Endothelial cell of umbilical vein (primary cell): Measurements from ENCODE around the gene GDA. TPM values are rescaled to one million over a fixed set of nuclear protein-coding genes. Genes with fewer than 3 reads are reported as not detected.
"Not testable (repeated sequence)": the region's sequence is repeated elsewhere in the genome, so short reads cannot be mapped to it uniquely, and the experiment has no call there.

Experiments
- BruUV-seq: library from RNA; stranded (reverse); fragments of 400-500 nt; replicated peaks from 2 replicates; lab custom pipeline; 2021; lab: Mats Ljungman, UMichigan
- CTCF ChIA-PET: fragments of 300-600, 350-600 bp; sonication (Branson Sonifier 250); formaldehyde crosslinking; loops from one replicate; lab custom pipeline; 2021; ENCODE audit warnings: antibody characterized with exemption, inconsistent platforms; lab: Charles Lee
- POLR2A ChIA-PET: fragments of 300-600, 350-600 bp; sonication (Branson Sonifier 250); formaldehyde crosslinking; loops from one replicate; lab custom pipeline; 2021; ENCODE audit warnings: antibody characterized with exemption, inconsistent platforms; lab: Charles Lee
- DNase-seq: peaks from one replicate; pipeline ENCODE4 v3.0.0-alpha.2; 2011; ENCODE audit warnings: low read depth, low spot score
- FAIRE-seq: peaks from 2 replicates; lab custom pipeline; 2011; peaks lifted over from hg19 to GRCh38; lab: Jason Lieb, UNC
- H2AFZ ChIP-seq: 2 replicates; pipeline ENCODE4 v1.6.0; 2012; ENCODE audit warnings: low read depth, low read length, control low read depth, inconsistent platforms
- H3K27ac ChIP-seq: 2 replicates; pipeline ENCODE4 v1.5.1; 2011; ENCODE audit warnings: low read depth, mild to moderate bottlenecking, control low read depth, low read length, moderate library complexity; ENCODE audit not compliant: insufficient read depth
- H3K27me3 ChIP-seq, 2 experiments: 2 replicates each; pipeline versions ENCODE4 v1.6.0 to v1.6.1; 2011; ENCODE audit warnings: low read length in 2 of 2, mixed read lengths in 1 of 2; ENCODE audit not compliant: control insufficient read depth in 2 of 2, insufficient read depth in 2 of 2
- H3K36me3 ChIP-seq, 2 experiments: 2 replicates in 1 of 2; 3 replicates in 1 of 2; pipeline ENCODE4 v1.5.1; 2011; ENCODE audit warnings: low read length in 2 of 2, mild to moderate bottlenecking in 1 of 2, moderate library complexity in 1 of 2; ENCODE audit not compliant: control insufficient read depth in 2 of 2, insufficient read depth in 2 of 2; ENCODE audit errors: extremely low read depth in 1 of 2
- H3K4me1 ChIP-seq: 3 replicates; pipeline ENCODE4 v1.5.1; 2011; ENCODE audit warnings: mild to moderate bottlenecking, low read length; ENCODE audit not compliant: control insufficient read depth, insufficient read depth; ENCODE audit errors: extremely low read depth
- H3K4me2 ChIP-seq: 2 replicates; pipeline ENCODE4 v1.6.1; 2011; ENCODE audit warnings: low read length, control low read depth, mixed read lengths; ENCODE audit not compliant: insufficient read depth
- H3K4me3 ChIP-seq, 3 experiments: fragments of 200-600 bp in 1 of 3; sonication (generic), shearing (Covaris generic) in 1 of 3; replicated peaks in 1 of 3; 2 replicates each; pipeline ENCODE4 v1.5.1; 2011 to 2016; ENCODE audit warnings: control low read depth in 3 of 3, low read length in 3 of 3, mild to moderate bottlenecking in 2 of 3, inconsistent platforms in 1 of 3, low read depth in 1 of 3, moderate library complexity in 1 of 3; ENCODE audit not compliant: insufficient read depth in 1 of 3
- H3K79me2 ChIP-seq: 2 replicates; pipeline ENCODE4 v1.6.0; 2012; ENCODE audit warnings: low read length, inconsistent platforms; ENCODE audit not compliant: control insufficient read depth, insufficient read depth
- H3K9ac ChIP-seq: replicated peaks from 2 replicates; pipeline ENCODE3; 2011; ENCODE audit warnings: low read length, control low read depth; ENCODE audit not compliant: insufficient read depth; ENCODE audit errors: extremely low read depth
- H3K9me1 ChIP-seq: replicated peaks from 3 replicates; pipeline ENCODE4 v1.6.0; 2011; ENCODE audit warnings: mild to moderate bottlenecking, low read length; ENCODE audit not compliant: control insufficient read depth, insufficient read depth; ENCODE audit errors: extremely low read depth
- H3K9me3 ChIP-seq: replicated peaks from 2 replicates; pipeline ENCODE4 v1.5.1; 2012; ENCODE audit warnings: low read length, inconsistent platforms; ENCODE audit not compliant: control insufficient read depth, insufficient read depth
- H4K20me1 ChIP-seq: replicated peaks from 2 replicates; pipeline ENCODE3; 2011; ENCODE audit warnings: mild to moderate bottlenecking, low read length; ENCODE audit not compliant: control insufficient read depth, insufficient read depth; ENCODE audit errors: extremely low read depth
- EZH2 ChIP-seq: IDR thresholded peaks from 2 replicates; pipeline ENCODE4 v1.6.1; 2012; ENCODE audit warnings: borderline replicate concordance, low read depth, mild to moderate bottlenecking, moderate library complexity, low read length, inconsistent platforms; ENCODE audit not compliant: severe bottlenecking
- FOS ChIP-seq: IDR thresholded peaks from 2 replicates; pipeline ENCODE4 v1.6.1; 2011; ENCODE audit warnings: mild to moderate bottlenecking, low read length, moderate library complexity, borderline replicate concordance; ENCODE audit not compliant: insufficient read depth
- GATA2 ChIP-seq: IDR thresholded peaks from 2 replicates; pipeline ENCODE4 v1.7.0; 2011; ENCODE audit warnings: low read depth, mild to moderate bottlenecking, moderate library complexity, mixed read lengths, low read length; ENCODE audit not compliant: insufficient read length, insufficient read depth
- JUN ChIP-seq: IDR thresholded peaks from 2 replicates; pipeline ENCODE4 v1.6.1; 2011; ENCODE audit warnings: borderline replicate concordance, low read depth; ENCODE audit not compliant: insufficient read length, insufficient read depth
- MYC ChIP-seq: IDR thresholded peaks from one replicate; pipeline ENCODE4 v1.6.1; 2011; ENCODE audit warnings: mild to moderate bottlenecking, low read depth, low read length
- POLR2A ChIP-seq: IDR thresholded peaks from 2 replicates; pipeline ENCODE4 v1.6.1; 2012; ENCODE audit warnings: low read depth, mild to moderate bottlenecking, control low read depth, low read length
- POLR2AphosphoS5 ChIP-seq: IDR thresholded peaks from 2 replicates; pipeline ENCODE4 v1.6.1; 2012; ENCODE audit warnings: low read depth, mild to moderate bottlenecking, control low read depth, low read length, moderate library complexity; ENCODE audit not compliant: insufficient read depth
- dilution Hi-C: fragments of 300-500 bp; cut with MboI; formaldehyde crosslinking; loops from one replicate; pipeline ENCODE4 v1.15.0; 2019; ENCODE audit warnings: low sequenced_read_pairs; ENCODE audit not compliant: extremely low pct_ligation_motif_present
- intact Hi-C: fragments of 100-400 bp; cut with micrococcal nuclease; formaldehyde crosslinking; loops from one replicate; pipeline ENCODE4 v1.10.0; 2022
- polyA plus RNA-seq, 4 experiments: library from polyadenylated mRNA; depleted of rRNA in 3 of 4; stranded (reverse) in 3 of 4; unstranded in 1 of 4; fragments of >200 nt; gene quantifications; 2 replicates each; pipeline versions ENCODE4 v1.2.1 to v1.2.3, GENCODE V29; 2011 to 2012; ENCODE audit warnings: missing spikeins in 1 of 4
- total RNA-seq: library from RNA; stranded (reverse); gene quantifications from 2 replicates; pipeline ENCODE4 v1.2.3, GENCODE V29; 2021
- TF ChIP-seq, protein P1 (sequence below), 2 donors: IDR thresholded peaks; 1 replicate in 1 of 2; 2 replicates in 1 of 2; pipeline ENCODE4 v1.5.1; 2011; ENCODE audit warnings: low read length in 2 of 2, mild to moderate bottlenecking in 2 of 2, moderate library complexity in 2 of 2, control low read depth in 1 of 2, inconsistent platforms in 1 of 2, low read depth in 1 of 2; ENCODE audit not compliant: insufficient read depth in 1 of 2; ENCODE audit errors: extremely low read depth in 1 of 2
- TF ChIP-seq, protein P2 (sequence below): IDR thresholded peaks from 2 replicates; pipeline ENCODE4 v1.6.1; 2011; ENCODE audit not compliant: insufficient read depth, insufficient read length

Gene GDA
- total and polyA plus RNA-seq, 2 donors (not counting 3 experiments of a cell fraction or from before 2014, with no cell fraction given): not detected

DNA sequence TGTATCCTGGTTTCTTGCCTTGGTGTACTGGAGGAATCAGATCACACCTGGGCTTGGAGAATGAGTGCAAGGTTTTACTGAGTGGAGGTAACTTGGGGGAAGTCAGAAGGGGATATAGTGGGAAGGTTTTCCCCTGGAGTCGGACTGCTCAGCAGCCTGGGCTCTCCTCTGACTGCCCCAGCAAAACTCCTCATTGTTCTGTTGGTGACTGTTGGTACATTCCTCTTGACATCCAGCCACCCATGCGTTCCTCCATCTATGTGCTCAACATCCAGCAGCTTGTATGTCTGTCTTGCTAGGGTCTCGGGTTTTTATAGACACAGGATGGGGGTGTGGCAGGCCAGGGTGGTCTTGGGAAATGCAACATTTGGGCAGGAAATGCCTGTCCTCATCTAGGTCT is 119.7 kb downstream of the GDA start:
- POLR2A ChIA-PET: no interaction called here
- Histone ChIP-seq H3K4me2 (no peak overlapping the region), H3K4me1 (no peaks in the 10 kb centered on the region), H3K9ac (no peak overlapping the region), H3K79me2 (no peaks in the 10 kb centered on the region), H3K9me3 (no peaks in the 10 kb centered on the region), H3K27ac (no peak overlapping the region), H3K36me3 (no peaks in the 10 kb centered on the region), H4K20me1 (no peaks in the 10 kb centered on the region), H3K4me3 (no peak overlapping the region), H2AFZ (no peak overlapping the region), H3K9me1 (no peaks in the 10 kb centered on the region), H3K27me3 (peaks cover 2% of the 10 kb centered on the region in 2 experiments)
- CTCF ChIA-PET: interaction anchor here (1.3 to 1.8 kb wide), 2 partner anchors 12 to 230 kb away, joined by 3 to 6 read pairs; no protein-coding TSS in a partner anchor
- no peak for FAIRE-seq
- no peak for TF ChIP-seq FOS
- TF ChIP-seq MYC: no peak
- no peak for TF ChIP-seq JUN
- no peak for TF ChIP-seq GATA2
- TF ChIP-seq POLR2A: no peak
- TF ChIP-seq, protein P1, sequence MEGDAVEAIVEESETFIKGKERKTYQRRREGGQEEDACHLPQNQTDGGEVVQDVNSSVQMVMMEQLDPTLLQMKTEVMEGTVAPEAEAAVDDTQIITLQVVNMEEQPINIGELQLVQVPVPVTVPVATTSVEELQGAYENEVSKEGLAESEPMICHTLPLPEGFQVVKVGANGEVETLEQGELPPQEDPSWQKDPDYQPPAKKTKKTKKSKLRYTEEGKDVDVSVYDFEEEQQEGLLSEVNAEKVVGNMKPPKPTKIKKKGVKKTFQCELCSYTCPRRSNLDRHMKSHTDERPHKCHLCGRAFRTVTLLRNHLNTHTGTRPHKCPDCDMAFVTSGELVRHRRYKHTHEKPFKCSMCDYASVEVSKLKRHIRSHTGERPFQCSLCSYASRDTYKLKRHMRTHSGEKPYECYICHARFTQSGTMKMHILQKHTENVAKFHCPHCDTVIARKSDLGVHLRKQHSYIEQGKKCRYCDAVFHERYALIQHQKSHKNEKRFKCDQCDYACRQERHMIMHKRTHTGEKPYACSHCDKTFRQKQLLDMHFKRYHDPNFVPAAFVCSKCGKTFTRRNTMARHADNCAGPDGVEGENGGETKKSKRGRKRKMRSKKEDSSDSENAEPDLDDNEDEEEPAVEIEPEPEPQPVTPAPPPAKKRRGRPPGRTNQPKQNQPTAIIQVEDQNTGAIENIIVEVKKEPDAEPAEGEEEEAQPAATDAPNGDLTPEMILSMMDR (IDR thresholded peaks at IDR 0.05; ENCODE audit: extremely low read depth in 1 of 2, insufficient read depth in 1 of 2, low read depth in 1 of 2, low read length in 2 of 2): no peak
- TF ChIP-seq, protein P2, sequence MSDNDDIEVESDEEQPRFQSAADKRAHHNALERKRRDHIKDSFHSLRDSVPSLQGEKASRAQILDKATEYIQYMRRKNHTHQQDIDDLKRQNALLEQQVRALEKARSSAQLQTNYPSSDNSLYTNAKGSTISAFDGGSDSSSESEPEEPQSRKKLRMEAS: no peak
- no peak for TF ChIP-seq EZH2
- TF ChIP-seq POLR2AphosphoS5: no peak
- BruUV-seq: no TSS peak
- dilution Hi-C loops (no loop called here), intact Hi-C loops (no loop called here)
- DNase-seq: no peak

DNA sequence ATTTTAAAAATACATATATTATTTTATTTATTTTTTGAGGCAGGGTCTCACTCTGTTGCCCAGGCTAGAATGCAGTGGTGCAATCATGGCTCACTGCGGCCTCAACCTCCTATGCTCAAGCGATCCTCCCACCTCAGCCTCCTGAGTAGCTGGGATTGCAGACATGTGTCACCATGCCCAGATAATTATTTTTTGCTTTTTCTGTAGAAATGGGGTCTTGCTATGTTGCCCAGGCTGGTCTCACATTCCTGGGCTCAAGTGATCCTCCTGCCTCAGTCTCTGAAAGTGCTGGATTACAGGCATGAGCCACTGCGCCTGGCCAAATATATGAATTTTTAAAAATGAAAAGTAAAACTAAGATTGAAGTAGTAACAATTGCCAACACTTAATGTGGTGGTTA is 121.1 kb downstream of the GDA start:
- CTCF ChIA-PET: interaction anchor here (2.9 to 5.3 kb wide), 2 partner anchors 12 to 232 kb away, joined by 48 to 237 read pairs; no protein-coding TSS in a partner anchor
- H3K4me1 ChIP-seq, dilution Hi-C loops, POLR2A ChIA-PET, H3K9me1 ChIP-seq, BruUV-seq, DNase-seq, H3K9ac ChIP-seq, intact Hi-C loops, H3K4me3 ChIP-seq, H2AFZ ChIP-seq, H3K9me3 ChIP-seq, H3K27me3 ChIP-seq, H3K4me2 ChIP-seq, H4K20me1 ChIP-seq, H3K79me2 ChIP-seq, H3K36me3 ChIP-seq, H3K27ac ChIP-seq, FAIRE-seq: not testable (repeated sequence)
